Nephron (organoid): ENCODE measurements around the gene ARHGEF18.

Experiments
- H3K27ac Mint-ChIP-seq, 3 experiments: 2 replicates each; pipeline ENCODE4 v1.8.0; 2020; ENCODE audit warnings: mixed read lengths in 3 of 3, mild to moderate bottlenecking in 2 of 3, moderate library complexity in 1 of 3
- H3K27me3 Mint-ChIP-seq: 2 replicates; pipeline ENCODE4 v1.8.0; 2021; ENCODE audit warnings: low read depth, mild to moderate bottlenecking, moderate library complexity, mixed read lengths
- H3K36me3 Mint-ChIP-seq: 2 replicates; pipeline ENCODE4 v1.8.0; 2020; ENCODE audit warnings: low read depth, mixed read lengths
- H3K4me1 Mint-ChIP-seq: 2 replicates; pipeline ENCODE4 v1.8.0; 2020; ENCODE audit warnings: mixed read lengths
- H3K4me3 Mint-ChIP-seq, 3 experiments: 2 replicates each; pipeline ENCODE4 v1.8.0; 2020; ENCODE audit warnings: mild to moderate bottlenecking in 3 of 3, mixed read lengths in 3 of 3, moderate library complexity in 2 of 3
- H3K9me3 Mint-ChIP-seq: 2 replicates; pipeline ENCODE4 v1.8.0; 2020; ENCODE audit warnings: mixed read lengths
- TF ChIP-seq, protein P1 (sequence below), 3 experiments: fragments of 200-600 bp; sonication (generic); IDR thresholded peaks; one replicate each; pipeline ENCODE4 v1.5.0; 2021; ENCODE audit warnings: antibody characterized with exemption in 3 of 3; ENCODE audit not compliant: unreplicated experiment in 3 of 3

Gene ARHGEF18

DNA sequence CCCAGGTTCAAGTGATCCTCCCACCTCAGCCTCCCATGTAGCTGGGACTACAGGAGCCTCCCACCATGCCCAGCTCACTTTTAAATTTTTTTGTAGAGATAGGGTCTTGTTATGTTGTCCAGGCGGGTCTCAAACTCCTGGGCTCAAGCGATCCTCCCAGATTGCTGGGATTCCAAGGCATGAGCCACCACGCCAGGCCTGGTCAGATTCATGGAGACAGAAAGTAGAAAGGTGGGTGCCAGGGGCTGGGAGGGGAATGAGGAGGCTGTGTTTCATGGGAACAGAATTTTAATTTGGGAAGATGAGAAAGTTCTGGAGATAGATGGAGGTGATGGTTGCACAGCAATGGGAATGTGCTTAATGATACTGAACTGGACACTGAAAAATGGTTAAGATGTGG, 22.3 kb downstream of the ARHGEF18 start:
- Mint-ChIP-seq H3K9me3 (no peaks in the 10 kb centered on the region), H3K4me3 (no peak overlapping the region), H3K27ac (no peak overlapping the region), H3K36me3 (no peaks in the 10 kb centered on the region), H3K27me3 (peaks cover 3% of the 10 kb centered on the region), H3K4me1 (peaks cover 6% of the 10 kb centered on the region)
- TF ChIP-seq, protein P1, sequence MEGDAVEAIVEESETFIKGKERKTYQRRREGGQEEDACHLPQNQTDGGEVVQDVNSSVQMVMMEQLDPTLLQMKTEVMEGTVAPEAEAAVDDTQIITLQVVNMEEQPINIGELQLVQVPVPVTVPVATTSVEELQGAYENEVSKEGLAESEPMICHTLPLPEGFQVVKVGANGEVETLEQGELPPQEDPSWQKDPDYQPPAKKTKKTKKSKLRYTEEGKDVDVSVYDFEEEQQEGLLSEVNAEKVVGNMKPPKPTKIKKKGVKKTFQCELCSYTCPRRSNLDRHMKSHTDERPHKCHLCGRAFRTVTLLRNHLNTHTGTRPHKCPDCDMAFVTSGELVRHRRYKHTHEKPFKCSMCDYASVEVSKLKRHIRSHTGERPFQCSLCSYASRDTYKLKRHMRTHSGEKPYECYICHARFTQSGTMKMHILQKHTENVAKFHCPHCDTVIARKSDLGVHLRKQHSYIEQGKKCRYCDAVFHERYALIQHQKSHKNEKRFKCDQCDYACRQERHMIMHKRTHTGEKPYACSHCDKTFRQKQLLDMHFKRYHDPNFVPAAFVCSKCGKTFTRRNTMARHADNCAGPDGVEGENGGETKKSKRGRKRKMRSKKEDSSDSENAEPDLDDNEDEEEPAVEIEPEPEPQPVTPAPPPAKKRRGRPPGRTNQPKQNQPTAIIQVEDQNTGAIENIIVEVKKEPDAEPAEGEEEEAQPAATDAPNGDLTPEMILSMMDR (IDR thresholded peaks at IDR 0.05; ENCODE audit: unreplicated experiment in 3 of 3), result no peak

DNA sequence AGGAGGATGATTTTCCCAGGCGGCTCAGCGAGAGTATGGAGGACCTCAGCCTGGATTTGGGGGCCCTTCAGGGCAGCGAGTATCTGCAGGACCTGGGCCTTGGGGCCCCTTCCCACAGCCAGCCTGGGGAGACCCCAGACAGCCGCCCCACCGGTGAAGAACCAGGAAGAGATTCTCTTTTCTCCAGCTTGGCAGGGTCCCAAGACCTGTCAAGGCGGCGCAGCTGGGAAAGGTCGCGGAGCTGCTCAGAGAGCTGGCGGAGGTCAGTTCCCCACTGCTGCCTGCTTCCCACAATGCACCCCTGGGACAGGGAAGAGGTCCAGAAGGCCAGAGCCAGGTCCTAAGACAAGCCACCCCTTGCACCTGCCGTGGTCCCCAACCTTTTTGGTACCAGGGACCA, 24.1 kb downstream of the ARHGEF18 start:
- peaks cover 4% of the 10 kb centered on the region for H3K27me3 Mint-ChIP-seq

DNA sequence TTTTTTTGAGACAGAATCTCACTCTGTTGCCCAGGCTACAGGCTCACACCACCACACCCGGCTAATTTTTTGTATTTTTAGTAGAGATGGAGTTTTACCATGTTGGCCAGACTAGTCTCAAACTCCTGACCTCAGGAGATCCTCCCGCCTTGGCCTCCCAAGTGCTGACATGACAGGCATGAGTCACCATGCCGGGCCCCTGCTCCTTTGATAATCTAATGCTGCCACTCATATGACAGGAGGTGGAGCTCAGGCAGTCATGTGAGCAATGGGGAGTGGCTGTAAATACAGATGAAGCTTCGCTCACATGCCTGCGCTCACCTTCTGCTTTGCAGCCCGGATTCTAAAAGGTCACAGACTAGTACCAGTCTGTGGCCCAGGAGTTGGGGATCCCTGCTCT, 25.1 kb downstream of the ARHGEF18 start:
- peaks cover under 1% of the 10 kb centered on the region for H3K4me1 Mint-ChIP-seq
- TF ChIP-seq, protein P1 (IDR thresholded peaks at IDR 0.05; ENCODE audit: unreplicated experiment in 3 of 3), result no peak
- no peak overlapping the region for H3K27ac Mint-ChIP-seq
- H3K9me3 Mint-ChIP-seq, result no peaks in the 10 kb centered on the region
- no peak overlapping the region for H3K4me3 Mint-ChIP-seq
- no peaks in the 10 kb centered on the region for H3K36me3 Mint-ChIP-seq
- H3K27me3 Mint-ChIP-seq, result peaks cover 4% of the 10 kb centered on the region

More for the DNA sequence above, 24.1 kb downstream of the ARHGEF18 start:
- Mint-ChIP-seq H3K36me3 (no peaks in the 10 kb centered on the region), H3K4me1 (peaks cover 6% of the 10 kb centered on the region), H3K4me3 (no peak overlapping the region), H3K9me3 (no peaks in the 10 kb centered on the region), H3K27ac (no peak overlapping the region)
- TF ChIP-seq, protein P1 (IDR thresholded peaks at IDR 0.05; ENCODE audit: unreplicated experiment in 3 of 3), result no peak

DNA sequence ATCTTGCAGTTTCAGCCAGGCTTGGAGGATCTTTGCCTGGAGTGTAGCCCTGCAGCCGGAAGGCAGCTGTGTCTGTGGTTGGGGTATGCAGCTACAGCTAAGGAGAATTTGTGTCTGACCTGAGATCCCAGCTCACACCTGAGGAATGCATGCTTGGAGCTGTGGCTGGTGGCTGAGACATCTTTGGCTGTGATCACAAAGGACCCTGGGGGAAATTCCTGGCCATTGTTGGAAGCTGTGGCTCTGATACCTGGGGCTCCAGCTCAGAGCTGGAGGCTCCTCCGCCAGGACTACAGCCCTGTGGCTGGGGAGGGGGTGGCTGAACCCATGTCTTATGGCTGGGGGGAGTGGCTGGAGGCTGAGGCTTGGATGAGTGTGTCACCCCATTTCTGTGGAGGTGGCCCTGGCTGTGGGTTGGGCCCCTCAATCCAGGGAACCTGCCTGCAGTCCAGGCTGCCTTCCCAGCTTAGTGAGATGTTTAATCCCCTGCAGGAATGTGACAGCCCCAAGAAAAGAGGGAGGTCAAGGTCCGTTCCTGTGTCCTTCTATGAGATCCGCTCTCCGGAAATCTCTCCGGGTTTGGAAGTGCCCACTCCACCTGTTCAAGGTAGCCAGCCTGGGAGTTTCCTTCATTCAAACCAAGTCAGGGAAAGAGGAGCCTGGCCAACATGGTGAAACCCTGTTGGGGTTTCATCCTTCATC, 27.6 kb downstream of the ARHGEF18 start:
- Mint-ChIP-seq H3K9me3 (no peaks in the 10 kb centered on the region), H3K4me3 (no peak overlapping the region), H3K36me3 (no peaks in the 10 kb centered on the region), H3K27ac (peak overlapping the region in 1 of 3 experiments; percentile 29), H3K4me1 (peaks cover 5% of the 10 kb centered on the region), H3K27me3 (peaks cover 4% of the 10 kb centered on the region)
- TF ChIP-seq, protein P1 (IDR thresholded peaks at IDR 0.05; ENCODE audit: unreplicated experiment in 3 of 3), result no peak

DNA sequence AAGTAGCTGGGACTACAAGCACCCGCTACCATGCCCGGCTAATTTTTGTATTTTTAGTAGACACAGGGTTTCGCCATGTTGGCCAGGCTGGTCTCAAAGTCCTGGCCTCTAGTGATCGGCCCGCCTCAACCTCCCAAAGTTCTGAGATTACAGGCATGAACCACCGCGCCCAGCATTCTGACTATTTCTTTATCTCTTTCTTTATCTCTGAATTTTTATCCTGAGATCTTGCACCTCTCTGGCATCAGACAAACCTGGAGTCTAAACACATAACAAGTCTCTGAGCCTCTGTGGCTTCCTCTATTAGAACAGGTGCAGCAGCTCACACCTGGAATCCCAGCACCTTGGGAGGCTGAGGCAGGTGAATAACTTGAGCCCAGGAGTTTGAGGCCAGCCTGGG, 28.5 kb downstream of the ARHGEF18 start:
- Mint-ChIP-seq H3K9me3 (no peaks in the 10 kb centered on the region), H3K36me3 (no peaks in the 10 kb centered on the region), H3K4me1 (peaks cover 5% of the 10 kb centered on the region), H3K27ac (no peak overlapping the region), H3K4me3 (no peak overlapping the region), H3K27me3 (peaks cover 4% of the 10 kb centered on the region)
- TF ChIP-seq, protein P1 (IDR thresholded peaks at IDR 0.05; ENCODE audit: unreplicated experiment in 3 of 3), result no peak

DNA sequence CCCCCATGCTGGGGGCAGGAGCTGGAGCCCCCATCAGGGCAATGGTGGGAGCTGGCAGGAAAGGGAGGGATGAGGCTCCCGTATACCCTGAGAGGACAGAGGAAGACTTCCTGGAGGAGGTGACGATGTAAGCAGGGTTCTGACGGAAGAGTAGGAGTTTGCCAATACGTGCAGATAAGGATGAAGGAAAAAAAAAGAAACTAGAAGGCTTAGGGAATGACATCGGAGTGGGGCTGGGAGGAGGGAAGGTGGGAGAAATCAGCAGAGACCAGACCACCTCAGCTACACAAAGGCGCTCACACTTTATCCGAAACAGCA, 32.3 kb downstream of the ARHGEF18 start:
- Mint-ChIP-seq H3K4me3 (no peak overlapping the region), H3K4me1 (peaks cover 5% of the 10 kb centered on the region), H3K27me3 (peaks cover 1% of the 10 kb centered on the region), H3K27ac (peak overlapping the region in 1 of 3 experiments; percentile 29), H3K9me3 (no peaks in the 10 kb centered on the region), H3K36me3 (no peaks in the 10 kb centered on the region)
- TF ChIP-seq, protein P1 (IDR thresholded peaks at IDR 0.05; ENCODE audit: unreplicated experiment in 3 of 3), result no peak
